ENCODE measurements around the gene NFAM1.

Gene NFAM1

GRCh38 chr22:42337356-42337755 lies 94.8 kb downstream of the NFAM1 start:
- ChIA-PET POLR2A (interaction anchor here (1.6 kb wide), 1 partner anchor 15 kb away, joined by 3 read pairs; no protein-coding TSS in a partner anchor), CTCF (no interaction called here)
- TF ChIP-seq ZFP41 (tag by site-specific recombination; IDR thresholded peaks at IDR 0.05; ENCODE audit: borderline replicate concordance) (no peak), ZNF621 (tag by site-specific recombination; IDR thresholded peaks at IDR 0.05) (no peak), ZFP3 (tag by site-specific recombination; IDR thresholded peaks at IDR 0.05; ENCODE audit: low read depth) (peak; percentile 91)
- Histone ChIP-seq H3K36me3 (ENCODE audit: control insufficient read depth in 2 of 2, insufficient read depth in 1 of 2, low read length in 2 of 2) (no peaks in the 10 kb centered on the region), H3K9me3 (ENCODE audit: control insufficient read depth, insufficient read depth, low read depth, low read length) (no peaks in the 10 kb centered on the region), H3K4me3 (ENCODE audit: low read depth, low read length) (no peak overlapping the region), H3K4me1 (ENCODE audit: control insufficient read depth, insufficient read depth, low read length) (peaks cover 5% of the 10 kb centered on the region), H3K27ac (ENCODE audit: extremely low read depth, low read depth, low read length) (no peak overlapping the region)

DNA sequence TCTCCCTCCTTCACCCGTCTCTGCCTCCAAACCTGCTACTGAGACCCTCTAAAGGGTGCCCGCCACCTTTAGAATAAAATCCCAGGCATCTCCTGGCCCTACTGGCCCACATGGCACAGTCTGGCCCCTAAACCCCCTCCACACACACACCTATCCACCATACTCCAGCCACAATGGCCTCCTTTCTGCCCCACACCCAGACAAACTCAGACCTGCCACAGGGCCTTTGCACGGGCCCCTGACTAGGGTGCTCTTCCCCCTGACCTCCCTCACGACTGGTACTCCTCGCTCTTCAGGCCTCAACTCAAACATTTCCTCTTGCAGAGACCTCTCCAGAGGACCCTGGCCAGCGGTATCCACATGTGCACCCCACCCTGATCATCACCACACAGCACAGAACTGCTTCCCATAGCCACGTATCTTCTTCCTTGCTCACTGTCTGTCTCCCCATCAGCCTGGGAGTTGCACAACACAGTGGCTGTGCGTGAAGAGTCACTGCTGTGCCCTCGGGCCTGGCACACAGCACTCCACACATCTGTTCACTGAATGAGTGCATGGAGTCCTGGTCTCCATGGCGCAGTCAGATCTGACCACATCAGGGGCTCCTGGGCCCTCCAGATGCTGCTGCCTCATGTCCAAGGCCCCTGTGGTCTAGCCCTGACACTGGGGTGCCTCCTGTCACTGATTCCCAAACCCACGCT lies 95.5 kb downstream of the NFAM1 start:
- no peaks in the 10 kb centered on the region for H3K36me3 ChIP-seq (ENCODE audit: control insufficient read depth in 2 of 2, insufficient read depth in 1 of 2, low read length in 2 of 2)
- ChIA-PET CTCF (interaction anchor here (0.7 kb wide), 1 partner anchor 41 kb away, joined by 3 read pairs; no protein-coding TSS in a partner anchor), POLR2A (interaction anchor here (1.6 kb wide), 1 partner anchor 15 kb away, joined by 3 read pairs; no protein-coding TSS in a partner anchor)
- no peaks in the 10 kb centered on the region for H3K9me3 ChIP-seq (ENCODE audit: control insufficient read depth, insufficient read depth, low read depth, low read length)
- no peak overlapping the region for H3K27ac ChIP-seq (ENCODE audit: extremely low read depth, low read depth, low read length)
- 0 out of 2 replicates have a peak, but pooled peaks have one; percentile 59 for TF ChIP-seq ZSCAN5A (tag by site-specific recombination; IDR thresholded peaks at IDR 0.05)
- no peak for TF ChIP-seq ZNF449 (tag by site-specific recombination; IDR thresholded peaks at IDR 0.05)
- TF ChIP-seq ZNF2 (tag by site-specific recombination; IDR thresholded peaks at IDR 0.05) = no peak
- TF ChIP-seq RBAK (tag by site-specific recombination; IDR thresholded peaks at IDR 0.05) = no peak
- peak; percentile 100 for TF ChIP-seq ZNF623 (tag by site-specific recombination; IDR thresholded peaks at IDR 0.05)
- TF ChIP-seq ZNF280D (tag by site-specific recombination; IDR thresholded peaks at IDR 0.05) = 0 out of 2 replicates have a peak, but pooled peaks have one; percentile 32
- TF ChIP-seq KLF9 (tag by site-specific recombination; IDR thresholded peaks at IDR 0.05; ENCODE audit: low read depth) = no peak
- no peak for TF ChIP-seq HOXC10 (CRISPR knock-in tag; IDR thresholded peaks at IDR 0.05)
- TF ChIP-seq ZNF311 (tag by site-specific recombination; IDR thresholded peaks at IDR 0.05; ENCODE audit: borderline replicate concordance) = no peak
- H3K4me3 ChIP-seq (ENCODE audit: low read depth, low read length) = no peak overlapping the region
- H3K4me1 ChIP-seq (ENCODE audit: control insufficient read depth, insufficient read depth, low read length) = peaks cover 5% of the 10 kb centered on the region

DNA sequence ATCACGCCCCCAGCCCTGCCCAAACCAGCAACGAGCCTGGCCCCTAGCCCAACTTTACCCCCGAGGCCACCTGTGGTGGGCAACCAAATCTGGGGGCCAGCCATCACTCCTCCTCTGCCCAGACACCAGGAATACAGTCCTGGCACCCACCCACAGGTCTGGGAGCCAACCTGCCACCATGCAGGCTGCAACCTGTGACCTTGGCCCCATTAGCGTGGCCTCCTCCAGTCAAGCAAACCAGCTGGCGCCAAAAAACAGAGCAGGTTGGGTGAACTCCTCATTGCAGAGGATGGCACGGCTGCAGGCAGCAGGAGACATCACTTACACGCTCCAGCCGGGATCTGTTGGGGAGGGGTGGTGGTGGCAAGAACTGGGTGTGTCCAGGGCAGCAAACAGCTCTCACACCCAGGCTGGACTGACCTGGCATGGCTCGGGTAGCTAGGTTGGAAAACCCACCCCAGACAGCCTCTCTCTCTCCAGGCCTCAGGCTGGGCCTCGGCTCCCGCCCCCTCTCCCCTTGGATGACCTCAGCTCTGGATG lies 96.3 kb downstream of the NFAM1 start:
- H3K27ac ChIP-seq (ENCODE audit: extremely low read depth, low read depth, low read length) = no peak overlapping the region
- TF ChIP-seq ZIC2 (tag by site-specific recombination; IDR thresholded peaks at IDR 0.05) (0 out of 2 replicates have a peak, but pooled peaks have one; percentile 4), ZBTB21 (tag by site-specific recombination; IDR thresholded peaks at IDR 0.05) (no peak), ZNF133 (tag by site-specific recombination; IDR thresholded peaks at IDR 0.05) (no peak), ZNF157 (tag by site-specific recombination; IDR thresholded peaks at IDR 0.05) (no peak), MEIS1 (CRISPR knock-in tag; IDR thresholded peaks at IDR 0.05; ENCODE audit: borderline replicate concordance) (no peak), ZNF449 (tag by site-specific recombination; IDR thresholded peaks at IDR 0.05) (no peak), ZNF423 (tag by site-specific recombination; IDR thresholded peaks at IDR 0.05) (no peak), ZNF791 (tag by site-specific recombination; IDR thresholded peaks at IDR 0.05) (no peak), ZNF398 (tag by site-specific recombination; IDR thresholded peaks at IDR 0.05) (0 out of 2 replicates have a peak, but pooled peaks have one; percentile 35)
- H3K9me3 ChIP-seq (ENCODE audit: control insufficient read depth, insufficient read depth, low read depth, low read length) = no peaks in the 10 kb centered on the region
- no peaks in the 10 kb centered on the region for H3K36me3 ChIP-seq (ENCODE audit: control insufficient read depth in 2 of 2, insufficient read depth in 1 of 2, low read length in 2 of 2)
- H3K4me3 ChIP-seq (ENCODE audit: low read depth, low read length) = no peak overlapping the region
- peaks cover under 1% of the 10 kb centered on the region; the same call in 1 of the 2 replicates for H3K4me1 ChIP-seq (ENCODE audit: control insufficient read depth, insufficient read depth, low read length)
- CTCF ChIA-PET = interaction anchor here (0.7 kb wide), 1 partner anchor 42 kb away, joined by 3 read pairs; no protein-coding TSS in a partner anchor
- POLR2A ChIA-PET = no interaction called here

Measured in HEK293 (cell line).